GM10847 (cell line): ENCODE measurements around the gene TRIM29.

Experiments
- POLR2A ChIP-seq: IDR thresholded peaks from 2 replicates; pipeline ENCODE4 v1.6.1; 2011; ENCODE audit not compliant: insufficient read length; ENCODE audit errors: extremely low read depth

Gene TRIM29

GRCh38 chr11:120117991-120118390 lies 19.9 kb downstream of the TRIM29 start:
- TF ChIP-seq POLR2A = no peak

GRCh38 chr11:120116966-120117365 lies 20.9 kb downstream of the TRIM29 start:
- TF ChIP-seq POLR2A = no peak

- TF ChIP-seq POLR2A = no peak
These were observed 22.5 kb downstream of the TRIM29 start for GRCh38 chr11:120115272-120116000.

- no peak for TF ChIP-seq POLR2A
These were observed 25.6 kb downstream of the TRIM29 start for GRCh38 chr11:120112174-120112796.

GRCh38 chr11:120109531-120109930 lies 28.4 kb downstream of the TRIM29 start:
- TF ChIP-seq POLR2A = no peak

- no peak for TF ChIP-seq POLR2A
These were observed 29.1 kb downstream of the TRIM29 start for GRCh38 chr11:120108785-120109168.

- no peak for TF ChIP-seq POLR2A
These were observed 29.6 kb downstream of the TRIM29 start for GRCh38 chr11:120108154-120108784.

GRCh38 chr11:120107692-120108091 lies 30.2 kb downstream of the TRIM29 start:
- no peak for TF ChIP-seq POLR2A

GRCh38 chr11:120106354-120107150 lies 31.4 kb downstream of the TRIM29 start:
- TF ChIP-seq POLR2A = no peak

GRCh38 chr11:120105576-120105975 lies 32.3 kb downstream of the TRIM29 start:
- no peak for TF ChIP-seq POLR2A

GRCh38 chr11:120104041-120104565 lies 33.8 kb downstream of the TRIM29 start:
- no peak for TF ChIP-seq POLR2A

GRCh38 chr11:120102864-120103122 lies 35.1 kb downstream of the TRIM29 start:
- no peak for TF ChIP-seq POLR2A

GRCh38 chr11:120102050-120102863 lies 35.7 kb downstream of the TRIM29 start:
- no peak for TF ChIP-seq POLR2A

- no peak for TF ChIP-seq POLR2A
These were observed 39.4 kb downstream of the TRIM29 start for GRCh38 chr11:120098503-120099020.
